Vagina (tissue), 2 donors: ENCODE data around the gene CEP162.

ENCODE experiments used
- CTCF ChIP-seq, 3 experiments: fragments of 450-650 bp in 2 of 3; fragments of 200-600 bp in 1 of 3; sonication (generic) in 1 of 3; IDR thresholded peaks; one replicate each; pipeline ENCODE4 v1.5.1; 2017 to 2019; ENCODE audit warnings: antibody characterized with exemption in 3 of 3, mild to moderate bottlenecking in 2 of 3, moderate library complexity in 2 of 3
- POLR2A ChIP-seq, 2 donors: fragments of 450-650 bp; IDR thresholded peaks; one replicate each; pipeline ENCODE4 v1.6.1; 2017; ENCODE audit warnings: antibody characterized with exemption in 2 of 2, mild to moderate bottlenecking in 2 of 2, moderate library complexity in 2 of 2
- POLR2AphosphoS5 ChIP-seq, 2 donors: sonication (generic); formaldehyde crosslinking; IDR thresholded peaks; one replicate each; pipeline ENCODE4 v1.9.0; 2017; ENCODE audit warnings: antibody characterized with exemption in 2 of 2, mild to moderate bottlenecking in 2 of 2, low read depth in 1 of 2; ENCODE audit not compliant: insufficient read depth in 1 of 2

DNA sequence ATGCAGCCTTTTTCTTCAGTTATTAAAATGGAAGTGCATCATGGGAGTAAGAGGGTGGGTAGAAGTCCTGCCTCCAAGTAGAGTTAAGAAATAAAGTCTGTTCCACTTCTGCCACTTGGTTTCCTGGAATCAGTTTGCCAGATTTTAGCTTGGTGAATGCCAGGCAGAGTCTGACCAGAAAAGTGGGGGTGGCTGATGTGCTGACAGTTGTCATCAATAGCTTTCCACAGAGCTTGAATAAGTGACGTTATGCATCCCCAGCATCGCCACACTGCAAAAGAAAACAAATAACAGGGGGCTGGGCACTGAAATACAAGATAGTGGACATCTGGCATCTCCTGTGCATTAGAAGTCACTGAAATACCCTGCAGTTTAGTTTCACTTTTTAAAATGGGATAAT is 30.8 kb upstream of the CEP162 start:
- TF ChIP-seq POLR2A (IDR thresholded peaks at IDR 0.05): no peak
- no peak for TF ChIP-seq CTCF (IDR thresholded peaks at IDR 0.05)
- TF ChIP-seq POLR2AphosphoS5 (IDR thresholded peaks at IDR 0.05; ENCODE audit: insufficient read depth in 1 of 2, low read depth in 1 of 2): no peak
